ENCODE data around the gene ARHGAP22.

DNA sequence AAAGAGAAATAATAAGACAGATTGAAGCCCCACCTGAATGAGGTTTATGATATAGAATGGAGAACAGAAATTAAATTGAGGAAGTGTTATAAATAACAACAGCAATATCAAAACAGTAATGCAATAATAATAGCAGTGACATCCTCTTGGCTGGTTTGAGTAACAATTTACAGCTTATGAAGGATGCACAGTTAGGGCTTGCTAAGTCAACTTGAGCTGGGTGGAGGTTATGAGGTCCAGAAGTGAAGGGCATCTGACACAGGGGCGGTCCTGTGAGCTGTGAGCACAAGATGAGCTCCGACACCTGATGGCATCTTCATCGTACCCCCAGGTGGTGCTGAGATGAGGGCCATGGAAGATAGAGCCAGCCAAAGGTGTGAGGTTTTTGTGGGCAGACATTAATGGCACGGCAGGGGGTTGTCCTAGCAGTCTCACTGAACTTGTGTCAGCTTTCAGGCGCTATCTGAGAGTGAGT, 30.5 kb downstream of the ARHGAP22 start:
- TF ChIP-seq, protein P1, sequence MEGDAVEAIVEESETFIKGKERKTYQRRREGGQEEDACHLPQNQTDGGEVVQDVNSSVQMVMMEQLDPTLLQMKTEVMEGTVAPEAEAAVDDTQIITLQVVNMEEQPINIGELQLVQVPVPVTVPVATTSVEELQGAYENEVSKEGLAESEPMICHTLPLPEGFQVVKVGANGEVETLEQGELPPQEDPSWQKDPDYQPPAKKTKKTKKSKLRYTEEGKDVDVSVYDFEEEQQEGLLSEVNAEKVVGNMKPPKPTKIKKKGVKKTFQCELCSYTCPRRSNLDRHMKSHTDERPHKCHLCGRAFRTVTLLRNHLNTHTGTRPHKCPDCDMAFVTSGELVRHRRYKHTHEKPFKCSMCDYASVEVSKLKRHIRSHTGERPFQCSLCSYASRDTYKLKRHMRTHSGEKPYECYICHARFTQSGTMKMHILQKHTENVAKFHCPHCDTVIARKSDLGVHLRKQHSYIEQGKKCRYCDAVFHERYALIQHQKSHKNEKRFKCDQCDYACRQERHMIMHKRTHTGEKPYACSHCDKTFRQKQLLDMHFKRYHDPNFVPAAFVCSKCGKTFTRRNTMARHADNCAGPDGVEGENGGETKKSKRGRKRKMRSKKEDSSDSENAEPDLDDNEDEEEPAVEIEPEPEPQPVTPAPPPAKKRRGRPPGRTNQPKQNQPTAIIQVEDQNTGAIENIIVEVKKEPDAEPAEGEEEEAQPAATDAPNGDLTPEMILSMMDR (IDR thresholded peaks at IDR 0.05), result no peak
- no peak for TF ChIP-seq POLR2A (IDR thresholded peaks at IDR 0.05)

Measured in vagina (tissue), 2 donors.